HG02943 (cell line): ENCODE results near the gene GRIN2C.
"Not testable (repeated sequence)": the region's sequence is repeated elsewhere in the genome, so short reads cannot be mapped to it uniquely, and the experiment has no call there.

Source experiments
- ATAC-seq: cut with Tn5 transposase; IDR thresholded peaks from one replicate; pipeline ENCODE4 v1.9.1; 2021; ENCODE audit warnings: mild to moderate bottlenecking, low read depth, moderate library complexity; ENCODE audit not compliant: unreplicated experiment

GRIN2C gene

DNA sequence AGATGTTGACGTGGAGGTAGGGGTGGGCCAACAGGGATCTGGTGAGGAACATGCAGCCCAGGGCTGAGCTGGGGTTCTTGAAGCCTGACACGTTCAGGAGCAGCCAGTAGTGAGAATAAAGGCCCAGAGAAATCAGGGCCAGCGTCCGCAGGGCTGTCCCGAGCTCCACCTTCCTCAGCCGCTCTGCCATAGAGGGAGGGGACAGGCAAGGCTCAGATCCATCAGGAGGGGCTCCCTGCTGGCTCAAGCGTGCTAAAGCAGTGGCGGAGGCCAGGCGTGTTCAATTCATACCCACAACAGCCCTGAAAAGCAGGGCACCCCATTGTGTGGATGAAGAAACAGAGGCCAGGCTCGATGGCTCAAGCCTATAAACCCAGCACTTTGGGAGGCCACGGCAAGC is 21.4 kb upstream of the GRIN2C start:
- ATAC-seq: no peak

DNA sequence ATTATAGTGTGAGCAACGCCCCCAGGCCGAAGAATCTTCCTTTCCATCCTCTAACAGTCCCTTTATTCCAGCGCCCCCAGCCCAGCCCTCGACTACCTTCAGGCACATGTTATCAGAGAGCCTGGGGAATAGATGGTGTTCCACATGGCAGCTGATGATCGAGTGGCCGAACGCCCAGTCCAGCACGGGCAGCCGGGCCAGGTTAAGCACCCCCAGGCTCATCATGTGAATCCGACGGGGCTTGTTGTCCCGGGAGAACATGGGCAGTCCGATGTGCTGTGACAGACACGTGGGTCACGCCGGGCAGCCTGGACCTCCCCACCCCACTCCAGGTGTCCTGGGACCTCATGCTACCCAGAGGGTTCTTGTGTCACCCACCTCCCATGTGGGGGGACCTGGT is 19.6 kb upstream of the GRIN2C start:
- ATAC-seq: no peak

DNA sequence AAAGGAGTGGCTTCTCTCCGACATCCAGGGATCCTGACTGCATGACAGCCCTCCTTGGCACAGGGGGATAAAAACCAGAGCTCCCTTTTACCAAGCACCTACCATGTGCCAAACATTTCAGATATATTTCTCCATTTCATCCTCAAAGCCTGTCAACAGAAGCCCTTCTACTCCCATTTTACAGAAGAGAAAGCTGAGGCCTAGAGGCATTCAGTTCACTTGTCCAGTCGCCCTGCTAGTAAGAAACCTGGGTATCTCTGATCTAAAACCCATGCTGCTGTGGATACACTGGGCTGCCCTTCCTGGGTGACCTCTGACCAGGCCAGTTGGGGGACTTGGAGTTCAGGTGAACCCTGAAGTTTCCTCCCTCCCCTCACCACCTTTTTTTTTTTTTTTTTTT is 19.0 kb upstream of the GRIN2C start:
- no peak for ATAC-seq

DNA sequence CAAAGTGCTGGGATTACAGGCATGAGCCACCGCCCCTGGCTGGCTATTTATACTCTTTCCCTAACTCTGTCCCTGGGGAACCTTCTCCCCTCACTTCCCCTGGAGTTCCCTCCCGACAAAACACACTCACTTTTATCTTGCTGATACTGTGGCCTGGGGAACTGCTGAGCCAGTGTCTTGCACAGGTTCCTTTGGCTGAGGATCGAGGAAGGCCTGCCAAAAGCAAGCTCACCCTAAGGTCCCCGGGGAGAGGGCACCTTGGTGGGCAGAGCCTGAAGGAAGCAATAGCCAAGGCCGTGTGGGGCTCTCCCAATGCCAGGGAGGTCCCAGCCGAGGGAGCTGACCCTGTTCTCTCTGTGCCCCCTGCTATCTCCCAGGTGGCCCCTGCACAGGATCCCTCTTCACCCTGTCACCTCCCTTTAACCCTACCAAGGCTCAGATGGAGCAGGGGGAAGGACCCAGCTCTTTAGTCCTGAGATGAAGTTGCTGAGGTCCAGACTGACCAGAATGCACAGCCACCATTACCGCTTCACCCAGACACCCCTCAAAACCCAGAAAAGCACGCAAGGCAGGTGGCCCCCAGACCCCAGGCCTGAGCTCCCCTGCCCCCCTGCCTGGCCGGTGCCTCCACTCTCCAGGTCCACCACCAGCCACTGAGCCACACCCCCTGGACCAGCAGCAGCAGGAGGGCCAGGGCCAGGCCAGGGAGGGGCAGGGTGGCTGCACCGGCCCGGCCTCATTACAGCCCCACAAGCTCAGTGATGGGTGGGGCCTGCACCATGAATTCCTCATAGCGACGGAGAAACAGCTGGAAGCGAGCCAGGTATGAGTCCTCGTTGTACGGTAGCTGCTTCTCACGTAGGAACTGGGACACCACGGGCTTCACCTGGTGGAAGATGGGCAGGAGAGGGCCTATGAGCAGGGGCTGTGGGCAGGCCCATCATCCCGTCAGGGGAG is 18.2 kb upstream of the GRIN2C start:
- no peak for ATAC-seq

DNA sequence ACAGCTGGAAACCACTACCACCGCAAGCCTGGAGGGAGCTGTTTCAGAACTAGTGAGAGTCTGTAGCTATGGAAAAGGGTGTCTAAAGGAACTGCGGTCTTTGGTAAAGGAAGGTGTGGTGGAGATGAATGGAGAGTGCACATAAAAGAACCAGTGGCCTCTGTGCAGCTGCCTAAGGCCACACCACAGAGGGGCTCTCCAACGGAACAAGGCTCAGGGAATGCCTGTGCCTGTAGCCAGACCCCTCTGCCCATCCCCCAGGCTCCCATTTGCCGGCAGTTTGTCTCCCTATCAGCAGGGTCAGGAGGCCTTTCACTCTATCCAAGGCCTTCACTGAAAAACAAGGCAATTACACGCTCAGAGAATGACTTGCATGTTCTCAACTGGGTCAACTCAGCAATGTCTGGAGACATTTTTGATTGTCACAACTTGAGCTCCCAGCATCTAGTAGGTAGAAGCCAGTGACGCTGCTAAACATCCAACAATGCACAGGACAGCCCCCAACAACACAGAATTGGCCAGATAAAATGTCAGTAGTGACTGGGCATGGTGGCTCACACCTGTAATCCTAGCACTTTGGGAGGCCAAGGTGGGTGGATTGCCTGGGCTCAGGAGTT is 16.4 kb upstream of the GRIN2C start:
- ATAC-seq: no peak

DNA sequence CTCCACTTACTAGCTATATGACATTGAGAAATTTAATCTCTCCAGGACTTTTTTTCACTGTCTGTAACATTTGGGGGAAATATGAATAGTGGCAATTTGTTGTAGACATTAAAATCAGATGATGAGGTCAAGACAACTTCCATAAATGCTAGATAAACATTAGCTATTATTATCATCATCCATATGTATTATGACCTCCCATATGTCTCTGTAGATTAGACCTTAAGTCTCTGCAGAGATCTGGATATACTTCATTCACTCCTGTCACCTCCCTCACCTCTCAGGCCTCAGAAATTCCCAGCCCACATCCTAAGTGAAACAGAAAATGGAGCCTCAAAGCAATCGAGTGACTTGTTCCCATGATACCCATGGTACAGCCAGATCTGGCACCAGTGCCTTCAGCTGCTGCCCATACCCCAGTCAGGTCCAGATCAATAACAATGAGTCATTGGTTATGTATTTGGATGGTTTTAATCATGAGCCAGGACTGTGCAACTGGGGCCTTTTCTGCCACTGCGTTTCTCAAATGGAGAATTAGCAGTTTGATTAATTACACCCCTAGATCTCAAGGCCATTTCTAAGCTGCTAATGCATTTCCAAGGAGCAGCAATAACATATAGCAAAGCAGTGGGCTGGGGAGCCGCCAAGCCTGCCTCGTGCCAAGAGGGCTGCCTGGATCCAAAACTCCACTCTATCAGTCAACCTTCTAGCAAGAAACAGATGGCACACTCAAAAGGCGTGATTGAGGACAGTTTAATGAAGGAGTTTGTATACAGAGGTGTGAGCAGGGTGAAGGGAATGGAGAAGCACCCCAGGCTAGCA is 15.7 kb upstream of the GRIN2C start:
- no peak for ATAC-seq

DNA sequence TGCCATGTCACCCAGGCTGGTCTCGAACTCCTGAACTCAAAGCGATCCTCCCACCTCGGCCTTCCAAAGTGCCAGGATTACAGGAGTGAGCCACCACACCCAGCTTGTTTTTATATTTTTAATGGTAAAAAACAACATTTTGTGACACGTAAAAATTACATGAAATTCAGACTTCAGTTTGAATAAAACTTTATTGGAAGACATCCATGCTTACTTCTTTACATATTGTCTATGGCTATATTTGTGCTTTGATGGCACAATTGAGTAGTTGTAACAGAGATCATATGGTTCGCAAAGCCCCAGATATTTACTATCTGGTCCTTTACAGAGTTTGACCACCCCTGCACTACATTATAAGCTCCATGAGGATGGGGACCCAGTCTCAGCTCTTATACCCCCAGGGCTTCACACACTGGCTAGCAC is 14.9 kb upstream of the GRIN2C start:
- ATAC-seq: no peak

DNA sequence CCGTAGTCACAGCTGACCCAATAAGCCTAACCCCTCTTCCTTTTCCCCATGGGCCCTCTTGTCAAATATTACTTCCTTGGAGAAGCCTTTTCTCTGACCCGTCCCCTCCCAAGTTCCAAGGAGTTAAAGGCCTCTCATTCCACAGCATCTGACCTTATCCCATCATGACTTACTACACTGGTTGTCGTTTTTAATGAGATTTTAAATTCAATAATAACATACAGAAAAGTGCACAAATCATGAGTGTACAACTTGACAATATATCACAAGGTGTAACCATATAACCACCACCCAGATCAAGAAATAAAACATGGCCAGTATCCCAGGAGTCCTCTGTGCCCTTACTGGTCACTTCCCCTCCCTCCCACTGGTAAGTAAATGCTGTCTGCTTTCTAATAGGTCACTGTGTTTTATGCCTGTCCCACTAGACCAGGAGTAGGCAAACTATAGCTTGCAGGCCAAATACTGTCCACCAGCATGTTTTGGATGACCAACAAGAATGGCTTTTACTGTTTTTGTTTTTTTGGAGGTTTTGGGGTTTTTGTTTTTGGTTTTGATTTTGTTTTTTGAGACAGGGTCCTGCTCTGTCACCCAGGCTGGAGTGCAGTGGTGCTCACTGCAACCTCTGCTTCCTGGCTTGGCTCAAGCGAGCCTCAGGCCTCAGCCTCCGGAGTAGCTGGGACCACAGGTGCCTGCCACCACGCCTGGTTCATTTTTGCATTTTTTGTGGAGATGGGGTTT is 14.4 kb upstream of the GRIN2C start:
- ATAC-seq: no peak

DNA sequence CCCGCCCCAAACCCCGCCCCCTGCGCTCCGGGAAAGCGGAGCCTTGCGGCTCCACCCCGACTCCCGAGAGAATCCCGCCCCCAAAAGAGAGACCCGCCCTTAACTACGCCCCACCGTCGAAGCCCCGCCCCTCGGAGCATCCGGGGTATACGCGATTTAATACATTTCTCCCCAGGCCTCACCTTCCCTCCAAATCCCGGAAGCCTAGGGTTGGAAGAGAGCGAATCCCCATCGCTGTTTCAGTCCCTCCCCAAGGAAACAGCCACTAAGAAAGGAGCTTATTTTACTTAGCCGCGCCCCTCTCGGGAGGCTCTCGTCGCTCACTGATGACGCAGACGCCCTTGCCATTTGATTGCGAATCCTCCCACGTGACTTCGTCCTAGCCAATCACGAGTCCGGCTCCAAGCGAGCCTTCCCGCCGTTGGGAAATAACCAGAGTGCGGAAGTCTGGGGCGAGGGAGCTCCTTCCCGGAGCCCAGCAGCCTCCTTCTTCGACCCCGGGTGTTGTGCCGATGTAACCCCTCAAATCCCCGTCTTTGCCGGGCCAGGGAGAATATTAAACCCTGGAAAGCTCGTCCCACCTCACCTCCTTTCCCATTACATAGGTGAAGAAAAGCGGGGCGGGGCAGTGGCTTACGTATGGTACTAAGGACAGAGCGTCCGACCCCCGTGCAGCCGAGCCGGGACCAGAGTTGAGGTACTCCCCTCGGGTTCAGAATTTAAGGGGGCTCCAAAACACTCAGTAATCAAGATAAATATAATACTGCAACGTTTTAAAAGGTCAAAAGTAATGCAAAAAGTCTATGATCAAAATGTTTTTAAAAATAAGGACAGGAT is 13.6 kb upstream of the GRIN2C start:
- peak; percentile 89 for ATAC-seq

DNA sequence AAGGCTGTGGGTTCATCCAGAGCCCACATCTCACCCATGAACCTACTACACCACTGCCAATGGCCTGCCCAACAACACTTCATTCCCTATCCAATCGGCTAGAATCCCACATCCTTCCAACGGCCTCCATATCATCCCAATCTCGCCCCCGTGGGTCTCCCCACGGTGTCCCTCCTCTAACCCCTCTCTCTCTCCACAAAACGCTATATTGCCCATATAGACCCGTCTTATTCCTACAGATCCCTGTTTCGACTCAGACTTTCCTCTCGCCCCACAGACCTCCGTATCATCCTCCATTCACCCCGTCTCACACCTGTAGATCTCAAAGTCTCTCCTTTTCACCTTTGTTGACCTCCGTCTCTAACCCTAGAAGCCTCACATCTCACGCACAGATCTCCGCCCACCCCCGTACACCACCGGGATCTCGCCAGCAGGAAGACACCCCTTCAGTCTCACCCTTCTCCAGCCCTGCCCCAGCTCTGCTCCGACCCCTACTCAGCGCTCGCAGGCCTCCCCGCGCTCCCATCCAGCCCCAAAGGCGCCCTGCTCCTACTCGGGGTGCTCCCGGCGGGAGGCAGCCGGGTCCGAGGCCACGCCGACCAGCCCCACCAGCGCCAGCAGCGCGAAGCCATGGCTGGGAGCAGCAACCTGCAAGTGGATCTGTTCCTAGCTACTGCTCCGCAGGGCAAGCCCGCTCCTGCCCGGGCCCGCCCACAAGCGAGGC is 12.8 kb upstream of the GRIN2C start, which contains the start of gene FDXR:
TSS of gene FDXR (minus strand) at position 682 of the 724 bp plus-strand sequence. CDS start at position 632, 50 bp downstream.
- ATAC-seq: peak; percentile 23

DNA sequence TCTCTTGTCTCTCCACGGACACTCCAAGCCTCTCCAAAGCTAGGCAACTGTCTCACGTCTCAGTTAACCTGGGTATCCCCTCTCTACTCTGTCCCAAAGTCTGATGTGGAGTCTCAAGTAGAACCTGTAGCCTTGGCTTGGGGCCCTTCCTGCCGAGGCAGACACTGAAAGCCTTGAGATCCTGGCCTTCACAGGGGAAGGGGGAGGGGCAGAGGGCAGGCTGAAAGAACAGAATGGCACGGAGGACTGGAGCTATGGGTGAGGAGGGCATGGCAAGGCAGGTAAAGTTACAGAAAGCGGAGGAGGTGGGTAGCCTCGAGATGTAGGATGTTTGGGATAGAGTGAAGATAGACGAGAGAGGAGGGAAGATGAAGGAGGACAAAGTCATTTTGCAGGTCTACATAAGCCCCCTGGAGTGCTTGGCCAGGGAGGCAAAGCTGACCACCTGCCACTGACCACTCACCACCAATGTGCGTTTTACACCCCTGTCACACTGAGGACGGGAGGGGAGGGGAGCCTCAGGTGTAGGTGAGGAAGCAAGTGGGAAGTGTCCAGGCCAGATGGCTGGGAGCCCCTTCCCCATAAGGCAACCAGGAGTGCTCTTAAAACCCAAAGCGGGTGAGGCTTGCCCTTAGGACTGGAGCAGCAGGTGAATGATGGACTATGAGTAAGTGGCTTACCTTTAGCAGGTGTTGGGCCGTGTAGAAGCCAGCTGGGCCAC is 11.8 kb upstream of the GRIN2C start:
- no peak for ATAC-seq

DNA sequence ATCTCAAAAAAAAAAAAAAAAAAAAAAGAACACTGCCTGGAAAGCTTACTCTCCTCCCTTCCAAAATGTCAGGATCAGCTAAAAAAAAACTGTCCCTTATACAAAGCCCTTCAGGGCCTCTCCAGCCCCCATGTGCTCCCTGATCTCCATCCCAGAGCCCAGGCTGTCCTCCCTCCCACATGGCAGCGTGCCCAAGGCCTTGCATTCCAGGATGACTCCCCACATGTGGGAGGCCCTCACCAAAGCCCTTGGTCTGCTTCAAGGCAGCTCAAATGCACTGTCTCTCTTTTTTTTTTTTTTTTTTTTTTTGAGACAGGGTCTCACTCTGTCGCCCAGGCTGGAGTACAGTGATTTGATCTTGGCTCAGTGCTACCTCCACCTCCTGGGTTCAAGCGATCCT is 10.8 kb upstream of the GRIN2C start:
- no peak for ATAC-seq

DNA sequence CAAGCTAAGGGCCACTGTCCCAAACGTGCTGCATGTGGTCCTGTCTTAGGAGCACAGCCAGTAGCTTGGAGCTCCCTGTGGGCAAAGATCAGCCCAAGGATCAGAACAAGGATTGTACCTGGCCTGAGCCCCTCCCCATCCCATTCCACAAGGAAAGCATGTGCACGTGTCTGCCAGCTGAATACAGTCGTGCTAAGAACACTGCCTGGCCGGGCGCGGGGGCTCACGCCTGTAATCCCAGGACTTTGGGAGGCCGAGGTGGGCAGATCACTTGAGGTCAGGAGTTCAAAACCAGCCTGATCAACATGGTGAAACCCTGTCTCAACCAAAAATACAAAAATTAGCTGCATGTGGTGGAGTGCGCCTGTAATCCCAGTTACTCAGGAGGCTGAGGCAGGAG is 10.3 kb upstream of the GRIN2C start:
- ATAC-seq: not testable (repeated sequence)

DNA sequence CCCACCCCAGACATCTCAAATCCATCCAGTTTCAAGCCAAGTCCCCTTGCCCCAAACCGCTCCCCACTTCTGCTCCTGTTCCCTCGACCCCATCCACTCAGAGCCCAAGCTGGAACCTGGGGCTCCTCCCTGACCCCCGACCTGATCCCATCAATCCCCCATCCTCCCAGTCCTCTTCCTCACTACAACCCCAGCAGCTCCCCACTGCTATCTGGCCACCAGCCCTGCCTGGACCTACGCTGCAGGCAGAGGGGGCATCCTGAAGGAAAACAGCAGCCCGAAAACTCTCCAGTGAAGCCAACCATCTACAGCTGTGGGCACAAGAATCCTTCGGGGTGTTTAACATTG is 9.2 kb upstream of the GRIN2C start:
- ATAC-seq: no peak

DNA sequence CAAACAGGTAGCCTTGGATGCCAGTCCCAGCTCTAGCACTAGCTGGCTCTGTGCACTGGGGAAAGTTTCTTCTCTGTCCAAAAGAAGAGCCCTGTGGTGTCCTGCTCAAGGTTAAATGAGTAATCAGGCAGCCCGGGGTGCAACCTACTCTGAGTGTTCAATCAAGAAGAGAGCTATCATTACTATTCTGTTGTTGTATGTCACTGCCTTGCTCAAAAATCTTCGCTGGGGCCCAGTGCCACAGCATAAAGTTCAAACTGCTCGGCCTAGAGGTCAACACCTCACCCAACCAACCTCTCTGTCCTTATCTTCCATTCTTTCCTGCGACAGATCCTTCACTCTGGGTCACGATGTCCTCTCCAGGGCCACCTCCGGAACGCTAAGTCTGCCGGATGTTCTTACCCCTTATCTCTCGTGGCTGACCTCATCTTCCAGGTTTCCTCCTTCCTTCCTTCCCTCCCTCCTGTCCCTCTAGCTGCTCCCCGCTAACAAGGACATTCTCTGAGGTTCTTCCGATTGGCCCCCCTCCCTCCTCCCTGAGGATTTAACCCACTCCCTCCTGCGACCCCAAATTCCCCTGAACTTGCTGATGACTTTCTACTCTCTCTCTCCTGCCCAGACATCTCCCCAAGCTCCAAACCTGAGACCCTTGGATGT is 8.7 kb upstream of the GRIN2C start:
- no peak for ATAC-seq

DNA sequence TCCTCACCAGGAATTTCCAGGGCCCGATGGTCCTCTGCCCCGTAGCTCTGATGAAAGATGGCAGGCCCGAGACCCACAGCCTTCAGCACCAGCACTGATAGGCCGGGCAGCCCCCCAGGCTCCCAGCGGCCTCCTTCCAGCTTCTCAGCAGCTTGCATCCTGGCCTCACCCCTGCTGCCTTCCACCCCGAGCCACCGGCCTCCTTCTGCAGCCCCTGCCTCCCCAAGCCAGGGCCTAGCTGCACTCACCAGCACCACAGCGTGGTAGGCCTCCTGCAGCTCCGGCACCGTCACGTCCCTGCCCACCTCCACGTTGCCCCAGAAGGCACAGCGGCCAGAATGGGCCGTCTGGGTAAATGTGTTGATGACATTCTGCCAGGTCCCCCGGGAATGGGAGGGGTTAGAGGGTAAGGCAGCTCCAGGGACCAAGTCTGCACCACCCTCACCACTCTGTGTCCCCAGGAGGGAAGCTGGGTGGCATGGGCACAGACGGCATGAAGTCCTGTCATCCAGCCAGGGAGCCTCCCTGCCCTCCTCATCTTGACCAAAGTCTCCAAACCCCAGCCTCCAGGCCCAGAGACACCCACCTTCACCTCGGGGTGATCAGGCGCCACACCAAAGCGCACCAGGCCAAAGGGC is 6.6 kb upstream of the GRIN2C start:
- no peak for ATAC-seq

DNA sequence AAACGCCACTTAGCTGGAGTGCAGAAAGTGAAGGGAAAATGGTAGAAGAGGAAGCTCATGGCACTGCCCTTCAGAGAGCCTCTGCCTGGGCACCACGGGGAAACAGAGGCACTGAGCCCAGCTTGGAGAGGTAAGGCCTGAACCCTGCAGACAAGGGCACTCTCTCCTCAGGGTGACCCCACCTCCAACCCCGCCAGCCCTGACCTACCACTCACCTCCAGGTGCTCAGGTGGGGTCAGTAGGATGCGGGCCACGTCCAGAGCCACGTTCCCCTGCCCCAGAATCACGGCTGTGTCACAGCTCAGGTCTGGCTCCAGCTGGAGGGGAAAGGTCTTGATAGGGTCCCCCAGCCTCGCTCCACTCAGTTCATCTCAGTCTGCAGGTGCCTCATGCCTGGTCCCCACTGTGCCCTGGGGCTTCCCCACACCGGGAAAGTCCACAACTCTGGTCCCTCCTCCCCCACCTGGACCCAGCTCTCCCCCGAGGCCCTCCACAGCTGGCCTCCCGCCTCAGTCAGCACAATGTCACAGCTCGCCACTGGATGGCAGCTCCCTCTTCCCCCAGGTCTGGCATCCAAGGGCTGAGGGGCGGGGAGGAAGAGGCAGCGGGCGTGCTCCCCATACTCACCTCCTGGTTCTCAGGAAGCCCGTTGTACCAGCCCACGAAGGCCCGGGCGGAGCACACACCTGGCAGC is 6.0 kb upstream of the GRIN2C start:
- no peak for ATAC-seq
